SK-N-SH (cell line): ENCODE measurements around the gene RAPGEF1. TPM values are rescaled to one million over a fixed set of nuclear protein-coding genes. Genes with fewer than 3 reads are reported as not detected.

Experiments used
- CTCF ChIA-PET: fragments of 300-600, 350-600 bp; formaldehyde crosslinking; extraction: SDS; loops from one replicate; lab custom pipeline; 2021; lab: Yijun Ruan, JAX
- POLR2A ChIA-PET: fragments of 350-600 bp; sonication (Branson Sonifier 250); formaldehyde crosslinking; extraction: SDS; loops from one replicate; lab custom pipeline; 2020; ENCODE audit warnings: antibody characterized with exemption, inconsistent platforms; lab: Yijun Ruan, JAX
- DNase-seq: peaks from one replicate; pipeline ENCODE4 v3.0.0; 2012
- H2AFZ ChIP-seq: fragments of 200-600 bp; sonication (generic); 2 replicates; pipeline ENCODE4 v1.8.1; 2016; ENCODE audit warnings: antibody characterized with exemption, mild to moderate bottlenecking, low read depth
- H3F3A ChIP-seq: fragments of 200-600 bp; sonication (generic); replicated peaks from 2 replicates; pipeline ENCODE3; 2016; ENCODE audit warnings: antibody characterized with exemption, mild to moderate bottlenecking; ENCODE audit not compliant: insufficient read depth
- H3K27ac ChIP-seq, 2 experiments: fragments of 200-500 bp in 1 of 2; fragments of 200-600 bp in 1 of 2; sonication (Bioruptor generic) in 1 of 2; sonication (generic), shearing (Covaris generic) in 1 of 2; 2 replicates each; pipeline versions ENCODE4 v1.5.1 to v1.6.1; 2014 to 2016; ENCODE audit warnings: low read depth in 2 of 2, inconsistent platforms in 1 of 2, low read length in 1 of 2, mild to moderate bottlenecking in 1 of 2, mixed read lengths in 1 of 2
- H3K27me3 ChIP-seq: fragments of 200-600 bp; sonication (generic), shearing (Covaris generic); 2 replicates; pipeline ENCODE4 v1.6.1; 2016; ENCODE audit warnings: mixed run types; ENCODE audit not compliant: insufficient read depth
- H3K36me3 ChIP-seq, 2 experiments: fragments of 200-500 bp in 1 of 2; fragments of 200-600 bp in 1 of 2; sonication (Bioruptor generic) in 1 of 2; sonication (generic) in 1 of 2; replicated peaks in 1 of 2; 2 replicates each; pipeline versions ENCODE3 to v1.5.1; 2014 to 2016; ENCODE audit warnings: low read length in 1 of 2, mild to moderate bottlenecking in 1 of 2; ENCODE audit not compliant: insufficient read depth in 2 of 2, control insufficient read depth in 1 of 2
- H3K4me1 ChIP-seq, 2 experiments: fragments of 200-500 bp in 1 of 2; fragments of 200-600 bp in 1 of 2; sonication (Bioruptor generic) in 1 of 2; sonication (generic), shearing (Covaris generic) in 1 of 2; 2 replicates each; pipeline versions ENCODE4 v1.5.1 to v1.6.1; 2014 to 2016; ENCODE audit warnings: low read depth in 1 of 2, low read length in 1 of 2, mixed run types in 1 of 2; ENCODE audit not compliant: insufficient read depth in 2 of 2, control insufficient read depth in 1 of 2
- H3K4me2 ChIP-seq: fragments of 200-600 bp; sonication (generic), shearing (Covaris generic); 2 replicates; pipeline ENCODE4 v1.6.1; 2017; ENCODE audit warnings: mixed run types
- H3K4me3 ChIP-seq, 2 experiments: fragments of 200-500 bp in 1 of 2; fragments of 200-600 bp in 1 of 2; sonication (Bioruptor generic) in 1 of 2; sonication (generic), shearing (Covaris generic) in 1 of 2; 2 replicates each; pipeline versions ENCODE4 v1.5.1 to v1.8.1; 2014 to 2016; ENCODE audit warnings: low read depth in 2 of 2, inconsistent platforms in 1 of 2, low read length in 1 of 2, mild to moderate bottlenecking in 1 of 2, mixed read lengths in 1 of 2, moderate library complexity in 1 of 2
- H3K79me2 ChIP-seq: fragments of 200-600 bp; sonication (generic); 2 replicates; pipeline ENCODE4 v1.8.1; 2017; ENCODE audit warnings: mild to moderate bottlenecking; ENCODE audit not compliant: insufficient read depth
- H3K9ac ChIP-seq: fragments of 200-600 bp; sonication (generic); 2 replicates; pipeline ENCODE4 v1.6.1; 2017; ENCODE audit warnings: mixed run types
- H3K9me2 ChIP-seq: fragments of 200-600 bp; sonication (generic); 2 replicates; pipeline ENCODE4 v1.6.1; 2017; ENCODE audit warnings: mixed run types
- H3K9me3 ChIP-seq: fragments of 200-600 bp; sonication (generic); 2 replicates; pipeline ENCODE4 v1.6.1; 2017; ENCODE audit warnings: mixed run types, mild to moderate bottlenecking, moderate library complexity
- H4K20me1 ChIP-seq: fragments of 200-600 bp; sonication (generic); 2 replicates; pipeline ENCODE4 v1.6.1; 2017; ENCODE audit warnings: mild to moderate bottlenecking, mixed run types; ENCODE audit not compliant: insufficient read depth
- CHD2 ChIP-seq: fragments of 150-350 bp; IDR thresholded peaks from 2 replicates; pipeline ENCODE4 v1.6.1; 2018; ENCODE audit warnings: low read length; ENCODE audit not compliant: partially characterized antibody
- EP300 ChIP-seq, 2 experiments: IDR thresholded peaks; 2 replicates each; pipeline versions ENCODE4 v1.4.0 to v1.6.1; 2012; ENCODE audit warnings: borderline replicate concordance in 1 of 2, low read depth in 1 of 2, low read length in 1 of 2
- FOXJ3 ChIP-seq: sonication (generic); formaldehyde crosslinking; IDR thresholded peaks from 2 replicates; pipeline ENCODE4 v1.5.1; 2020; ENCODE audit warnings: mild to moderate bottlenecking, missing genetic modification reagents
- GABPA ChIP-seq: IDR thresholded peaks from 2 replicates; pipeline ENCODE4 v1.4.0; 2012; ENCODE audit warnings: low read depth, mild to moderate bottlenecking
- GATA2 ChIP-seq: sonication (generic); formaldehyde crosslinking; IDR thresholded peaks from 2 replicates; pipeline ENCODE4 v1.5.0; 2020; ENCODE audit warnings: mild to moderate bottlenecking, missing genetic modification reagents
- NRF1 ChIP-seq: IDR thresholded peaks from 2 replicates; pipeline ENCODE4 v1.6.1; 2012; ENCODE audit warnings: low read depth, mild to moderate bottlenecking, low read length
- POLR2AphosphoS5 ChIP-seq: IDR thresholded peaks from 2 replicates; pipeline ENCODE4 v1.6.1; 2012; ENCODE audit warnings: low read depth, low read length
- RAD21 ChIP-seq: IDR thresholded peaks from 2 replicates; pipeline ENCODE4 v1.6.1; 2012; ENCODE audit warnings: mild to moderate bottlenecking, low read length
- RCOR1 ChIP-seq: fragments of 150-350 bp; IDR thresholded peaks from 2 replicates; pipeline ENCODE4 v1.6.1; 2017; ENCODE audit warnings: antibody characterized with exemption, low read length
- RFX5 ChIP-seq: IDR thresholded peaks from 2 replicates; pipeline ENCODE4 v1.6.1; 2012; ENCODE audit warnings: mild to moderate bottlenecking, improper control_type of control experiment, low read length
- RXRA ChIP-seq: IDR thresholded peaks from 2 replicates; pipeline ENCODE4 v1.4.0; 2012; ENCODE audit warnings: low read depth, mild to moderate bottlenecking, borderline replicate concordance
- SIN3A ChIP-seq: IDR thresholded peaks from 2 replicates; pipeline ENCODE4 v1.6.1; 2012; ENCODE audit warnings: low read depth, mild to moderate bottlenecking, low read length, moderate library complexity, borderline replicate concordance
- SMC3 ChIP-seq: IDR thresholded peaks from 2 replicates; pipeline ENCODE4 v1.6.1; 2012; ENCODE audit warnings: low read depth, low read length, improper control_type of control experiment
- TAF1 ChIP-seq: IDR thresholded peaks from 2 replicates; pipeline ENCODE4 v1.6.1; 2012; ENCODE audit warnings: low read depth, mild to moderate bottlenecking, low read length, moderate library complexity, borderline replicate concordance
- TEAD4 ChIP-seq: IDR thresholded peaks from 2 replicates; pipeline ENCODE4 v1.4.0; 2012; ENCODE audit warnings: mild to moderate bottlenecking, borderline replicate concordance; ENCODE audit not compliant: insufficient read depth
- YY1 ChIP-seq: IDR thresholded peaks from 2 replicates; pipeline ENCODE4 v1.4.0; 2012; ENCODE audit warnings: low read depth, mild to moderate bottlenecking
- WGBS: methylation state at CpG from one replicate; pipeline ENCODE4 v1.1.6; 2017; ENCODE audit warnings: low lambda C conversion rate; 5-methylcytosine and 5-hydroxymethylcytosine counted together
- polyA plus RNA-seq, 3 experiments: library from polyadenylated mRNA; depleted of rRNA; stranded (reverse); fragments of >200 nt; gene quantifications; 2 replicates each; pipeline ENCODE4 v1.2.3, GENCODE V29; 2012
- TF ChIP-seq, protein P1 (sequence below): fragments of 150-350 bp; IDR thresholded peaks from 2 replicates; pipeline ENCODE4 v1.6.1; 2016; ENCODE audit warnings: mild to moderate bottlenecking, low read depth, low read length

Gene RAPGEF1
- polyA plus RNA-seq, 1 of the 3 experiments (the other 2 are of a cell fraction) = 26.2 TPM

DNA sequence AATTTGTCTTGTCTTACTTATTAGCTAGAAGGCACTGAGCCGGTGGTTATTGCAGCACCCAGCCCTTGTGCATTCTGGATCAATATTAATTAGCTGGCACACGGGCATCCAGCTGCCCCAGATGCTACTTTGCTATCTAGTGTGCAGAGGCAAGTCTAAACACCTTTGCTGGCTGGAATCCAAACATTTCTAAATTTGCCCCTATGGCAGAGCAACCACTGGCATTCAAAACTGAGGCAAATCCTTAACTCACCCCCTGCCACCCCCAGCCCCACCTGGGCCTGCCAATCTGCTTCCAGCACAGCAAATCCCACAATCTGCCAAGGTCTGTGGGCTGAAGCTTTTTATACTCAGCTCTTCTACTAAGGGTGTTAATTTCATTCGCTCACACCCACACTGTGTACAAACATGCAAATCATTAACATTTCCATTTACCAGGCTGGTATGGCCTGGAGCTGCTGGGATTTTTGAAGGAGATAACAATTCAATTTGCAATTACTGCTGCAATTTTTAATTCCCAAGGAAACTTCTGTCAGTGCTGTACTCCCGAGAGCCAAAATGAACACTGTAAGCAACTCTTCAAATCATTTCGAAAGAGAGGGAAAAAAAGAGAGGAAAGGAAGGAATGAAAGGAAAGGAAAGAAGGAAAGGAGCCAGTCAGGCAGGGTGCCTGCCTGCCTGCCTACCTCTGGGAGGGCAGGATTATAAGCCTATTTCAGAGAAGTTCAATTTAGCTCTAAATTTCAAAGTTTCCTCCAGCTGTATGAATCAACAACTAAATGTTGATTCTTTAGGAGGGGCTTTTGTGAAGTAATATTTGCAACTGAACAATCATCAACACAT is 35.5 kb downstream of the RAPGEF1 start:
- Histone ChIP-seq H3K79me2 (peaks cover 50% of the 10 kb centered on the region), H3K36me3 (no peaks in the 10 kb centered on the region), H3F3A (no peaks in the 10 kb centered on the region), H2AFZ (no peak overlapping the region), H3K4me3 (no peak overlapping the region), H3K27me3 (no peaks in the 10 kb centered on the region), H3K9me2 (no peaks in the 10 kb centered on the region), H3K9me3 (no peaks in the 10 kb centered on the region), H3K9ac (no peak overlapping the region), H3K4me1 (peaks cover 22 to 29% of the 10 kb centered on the region in 2 experiments; a peak in 2 of 4 replicates), H3K4me2 (no peak overlapping the region), H4K20me1 (peaks cover 18% of the 10 kb centered on the region), H3K27ac (no peak overlapping the region)
- no peak for TF ChIP-seq YY1
- no peak for TF ChIP-seq POLR2AphosphoS5
- peak in 1 of 2 experiments; percentile 29; a peak in 2 of 4 replicates for TF ChIP-seq EP300 (IDR thresholded peaks at IDR 0.05; ENCODE audit: borderline replicate concordance in 1 of 2, low read depth in 1 of 2, low read length in 1 of 2)
- TF ChIP-seq FOXJ3 (CRISPR knock-in tag) = no peak
- TF ChIP-seq, protein P1, sequence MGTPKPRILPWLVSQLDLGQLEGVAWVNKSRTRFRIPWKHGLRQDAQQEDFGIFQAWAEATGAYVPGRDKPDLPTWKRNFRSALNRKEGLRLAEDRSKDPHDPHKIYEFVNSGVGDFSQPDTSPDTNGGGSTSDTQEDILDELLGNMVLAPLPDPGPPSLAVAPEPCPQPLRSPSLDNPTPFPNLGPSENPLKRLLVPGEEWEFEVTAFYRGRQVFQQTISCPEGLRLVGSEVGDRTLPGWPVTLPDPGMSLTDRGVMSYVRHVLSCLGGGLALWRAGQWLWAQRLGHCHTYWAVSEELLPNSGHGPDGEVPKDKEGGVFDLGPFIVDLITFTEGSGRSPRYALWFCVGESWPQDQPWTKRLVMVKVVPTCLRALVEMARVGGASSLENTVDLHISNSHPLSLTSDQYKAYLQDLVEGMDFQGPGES = no peak
- no peak for TF ChIP-seq GABPA
- TF ChIP-seq NRF1 = no peak
- no peak for TF ChIP-seq RXRA
- TF ChIP-seq RAD21 = no peak
- TF ChIP-seq SIN3A = no peak
- TF ChIP-seq CHD2 = no peak
- no peak for TF ChIP-seq TEAD4
- TF ChIP-seq RCOR1 = peak; percentile 35; the same call in 1 of the 2 replicates
- no peak for TF ChIP-seq RFX5
- TF ChIP-seq TAF1 = no peak
- TF ChIP-seq GATA2 (CRISPR knock-in tag) = peak; percentile 32; the same call in 1 of the 2 replicates
- TF ChIP-seq SMC3 = no peak
- DNase-seq = no peak
- CTCF ChIA-PET = interaction anchor here (0.5 to 1.7 kb wide), 4 partner anchors 8 to 555 kb away, joined by 3 to 5 read pairs (median 4); no protein-coding TSS in a partner anchor
- 82% methylated on average over 5 of the region's 5 CpGs for WGBS
- POLR2A ChIA-PET = interaction anchor here (0.7 kb wide), 1 partner anchor 9 kb away, joined by 3 read pairs; no protein-coding TSS in a partner anchor
